T-helper 2 cell treated with Interferon-gamma antibody and Interleukin-4, amounts not matched to agents 100 ng/mL and 5 ng/mL, for 36 hours (primary cell): ENCODE results near the gene CHI3L1. TPM values are rescaled to one million over a fixed set of nuclear protein-coding genes. Genes with fewer than 3 reads are reported as not detected.

Source experiments
- intact Hi-C: fragments of 100-400 bp; cut with micrococcal nuclease; formaldehyde crosslinking; loops from one replicate; pipeline ENCODE4 v1.15.1; 2023
- total RNA-seq: library from RNA; stranded (reverse); gene quantifications from 2 replicates; pipeline ENCODE4 v1.2.3, GENCODE V29; 2022

Gene CHI3L1
- total RNA-seq, 1 donor from 2014 or later, result not detected

- intact Hi-C loops, result no loop called here
Observed at GRCh38 chr1:203206129-203206687, 19.7 kb upstream of the CHI3L1 start.

GRCh38 chr1:203204756-203205155 lies 18.3 kb upstream of the CHI3L1 start:
- intact Hi-C loops, result no loop called here

GRCh38 chr1:203202431-203203245 lies 16.1 kb upstream of the CHI3L1 start:
- intact Hi-C loops, result no loop called here

GRCh38 chr1:203201516-203202205 lies 15.2 kb upstream of the CHI3L1 start:
- intact Hi-C loops, result no loop called here

GRCh38 chr1:203200916-203201315 lies 14.4 kb upstream of the CHI3L1 start:
- intact Hi-C loops, result no loop called here

GRCh38 chr1:203199816-203200571 lies 13.5 kb upstream of the CHI3L1 start:
- intact Hi-C loops, result no loop called here

GRCh38 chr1:203199481-203199815 lies 12.9 kb upstream of the CHI3L1 start:
- intact Hi-C loops, result no loop called here

GRCh38 chr1:203199002-203199401 lies 12.5 kb upstream of the CHI3L1 start:
- intact Hi-C loops, result no loop called here

GRCh38 chr1:203197625-203198024 lies 11.1 kb upstream of the CHI3L1 start:
- intact Hi-C loops, result no loop called here

GRCh38 chr1:203196371-203196770 lies 9.9 kb upstream of the CHI3L1 start:
- intact Hi-C loops, result no loop called here

- intact Hi-C loops, result no loop called here
Observed at GRCh38 chr1:203190949-203191348, 4.4 kb upstream of the CHI3L1 start.

GRCh38 chr1:203189951-203190352 lies 3.4 kb upstream of the CHI3L1 start:
- intact Hi-C loops, result no loop called here

- intact Hi-C loops, result no loop called here
Observed at GRCh38 chr1:203188686-203189232, 2.3 kb upstream of the CHI3L1 start.

GRCh38 chr1:203187689-203188264 lies 1.3 kb upstream of the CHI3L1 start:
- intact Hi-C loops, result no loop called here

- intact Hi-C loops, result no loop called here
Observed at GRCh38 chr1:203187304-203187685, 791 bp upstream of the CHI3L1 start.

- intact Hi-C loops, result no loop called here
Observed at GRCh38 chr1:203186091-203186445, 436 bp downstream of the CHI3L1 start.

- intact Hi-C loops, result no loop called here
Observed at GRCh38 chr1:203185585-203185984, 919 bp downstream of the CHI3L1 start.

- intact Hi-C loops, result no loop called here
Observed at GRCh38 chr1:203185061-203185461, 1.4 kb downstream of the CHI3L1 start.

- intact Hi-C loops, result no loop called here
Observed at GRCh38 chr1:203184467-203184866, 2.0 kb downstream of the CHI3L1 start.

GRCh38 chr1:203183828-203184227 lies 2.7 kb downstream of the CHI3L1 start:
- intact Hi-C loops, result no loop called here

GRCh38 chr1:203182387-203182953 lies 4.0 kb downstream of the CHI3L1 start:
- intact Hi-C loops, result no loop called here
